GM18867 (cell line): ENCODE measurements around the gene TMTC2.

Experiments
- ATAC-seq: cut with Tn5 transposase; IDR thresholded peaks from one replicate; pipeline ENCODE4 v1.9.1; 2021; ENCODE audit warnings: mild to moderate bottlenecking, moderate library complexity; ENCODE audit not compliant: unreplicated experiment

Gene TMTC2

DNA sequence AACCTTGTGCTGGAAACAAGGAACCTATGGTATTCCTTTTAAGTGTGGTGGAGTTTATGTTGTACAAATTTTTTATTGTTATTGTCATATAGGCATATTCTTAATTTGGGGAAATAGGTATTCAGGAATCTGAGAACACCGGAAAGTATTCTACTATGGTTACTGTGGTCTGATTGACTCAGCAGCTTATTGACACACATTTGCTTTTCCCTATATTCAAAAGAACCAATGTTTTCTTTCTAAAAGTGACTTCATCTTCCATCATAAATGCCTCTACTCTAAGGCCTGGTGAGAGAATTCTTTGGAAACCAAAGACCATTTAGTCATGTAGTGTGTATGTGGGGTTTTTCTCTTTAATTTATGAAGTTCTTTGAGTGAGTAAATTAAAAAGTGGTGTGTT lies 474.8 kb downstream of the TMTC2 start:
- no peak for ATAC-seq

DNA sequence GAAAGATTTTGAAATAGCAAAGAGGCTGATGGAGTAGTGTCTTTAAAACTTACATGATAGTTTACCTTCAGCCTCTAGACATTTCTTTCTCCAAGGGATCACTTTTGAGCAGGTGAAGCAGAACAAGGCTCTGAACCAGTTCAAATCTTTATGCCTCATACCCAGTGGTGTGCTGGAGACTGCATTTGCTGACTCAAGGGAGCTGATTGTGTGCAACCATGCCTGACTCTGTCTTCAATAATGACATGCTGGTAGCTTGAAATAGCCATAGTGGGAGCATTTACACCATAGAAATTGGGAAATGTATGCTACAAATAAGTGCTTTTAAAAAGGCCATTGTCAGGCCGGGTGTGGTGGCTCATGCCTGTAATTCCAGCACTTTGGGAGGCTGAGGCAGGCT lies 482.0 kb downstream of the TMTC2 start:
- ATAC-seq: no peak

DNA sequence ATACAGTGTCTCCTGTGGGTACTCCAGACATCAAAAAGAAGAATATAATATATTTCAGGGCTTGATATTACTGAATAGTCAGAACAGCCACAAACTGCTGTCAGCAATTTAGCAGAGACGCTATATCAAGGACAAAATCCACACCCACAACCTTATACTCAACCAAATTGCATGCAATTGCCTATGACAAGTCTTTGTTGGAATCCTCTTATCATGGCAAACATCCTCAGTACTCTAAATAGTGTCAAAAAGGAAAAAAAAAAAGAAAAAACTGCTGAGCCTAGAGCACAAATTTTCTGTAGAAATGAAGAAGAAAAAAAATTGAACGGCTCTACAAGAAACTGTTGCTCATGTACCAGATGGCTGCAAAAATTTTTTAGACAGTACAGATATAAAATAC lies 485.7 kb downstream of the TMTC2 start:
- no peak for ATAC-seq

DNA sequence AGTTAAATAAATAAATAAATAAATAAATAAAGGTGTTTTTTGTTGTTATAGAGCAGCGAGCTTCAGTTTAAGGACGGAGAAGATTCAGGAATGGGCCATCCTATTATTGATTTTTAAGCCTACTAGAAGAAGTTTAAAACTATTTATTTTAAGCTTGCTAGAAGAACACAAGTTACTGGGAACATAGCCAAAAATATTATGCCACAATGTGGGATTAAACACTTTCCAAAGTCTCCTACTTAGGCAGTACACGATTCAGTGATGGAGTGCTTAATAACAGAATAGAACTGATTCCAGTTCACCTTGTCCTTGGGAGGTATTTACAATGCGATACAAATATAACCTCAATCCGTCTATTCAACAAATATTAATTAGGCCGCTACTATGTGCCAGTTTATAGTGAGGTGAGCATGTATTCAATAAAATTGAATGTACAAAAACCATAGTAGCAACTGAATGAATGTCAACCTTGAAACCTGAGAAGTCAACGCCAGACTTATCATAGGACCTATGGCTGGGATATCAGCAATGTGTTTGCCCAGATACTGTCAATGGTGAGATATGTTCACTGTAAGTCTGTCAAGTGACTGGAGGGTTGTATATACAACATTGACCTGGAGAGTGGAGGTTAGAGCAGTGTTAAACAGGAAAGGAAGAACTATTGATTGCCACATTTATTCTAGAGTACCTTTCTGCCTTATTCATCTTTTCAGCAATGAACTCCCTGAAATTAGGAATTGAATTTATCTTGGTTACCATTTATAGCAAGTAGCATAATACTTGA lies 486.4 kb downstream of the TMTC2 start:
- ATAC-seq: no peak

DNA sequence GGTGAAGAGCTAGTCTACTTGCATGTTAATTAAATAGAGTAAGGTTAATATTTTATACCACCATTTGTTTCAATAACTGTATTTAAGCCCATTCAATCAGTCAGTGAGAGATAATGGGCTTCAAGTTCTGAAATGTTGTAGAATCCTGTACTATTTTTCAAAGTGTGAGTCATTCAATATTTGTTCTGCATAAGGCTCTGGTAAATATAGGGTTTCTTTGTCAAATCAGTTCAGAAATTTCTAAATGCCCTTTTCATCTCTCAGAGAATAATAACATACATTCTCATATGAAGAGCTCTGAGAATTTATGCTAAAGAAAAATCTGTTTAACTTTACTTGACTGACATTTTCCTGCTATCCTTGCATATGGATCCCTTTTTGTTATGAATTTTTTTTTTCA lies 493.3 kb downstream of the TMTC2 start:
- no peak for ATAC-seq

DNA sequence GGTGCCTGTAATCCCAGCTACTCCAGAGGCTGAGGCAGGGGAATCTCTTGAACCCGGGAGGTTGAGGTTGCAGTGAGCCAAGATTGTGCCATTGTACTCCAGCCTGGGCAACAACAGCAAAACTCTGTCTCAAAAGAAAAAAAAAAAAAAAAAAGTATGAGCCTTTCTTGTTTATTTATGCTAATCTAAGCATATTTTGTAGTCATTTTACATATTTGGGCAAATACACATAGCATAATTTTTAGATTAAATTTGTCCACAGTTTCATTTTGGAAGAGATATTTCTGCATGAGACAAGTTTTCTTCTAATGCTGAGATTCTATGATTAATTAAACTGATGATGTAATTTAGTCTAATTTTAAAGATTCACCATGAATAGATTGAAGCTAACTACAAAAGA lies 494.4 kb downstream of the TMTC2 start:
- ATAC-seq: no peak

DNA sequence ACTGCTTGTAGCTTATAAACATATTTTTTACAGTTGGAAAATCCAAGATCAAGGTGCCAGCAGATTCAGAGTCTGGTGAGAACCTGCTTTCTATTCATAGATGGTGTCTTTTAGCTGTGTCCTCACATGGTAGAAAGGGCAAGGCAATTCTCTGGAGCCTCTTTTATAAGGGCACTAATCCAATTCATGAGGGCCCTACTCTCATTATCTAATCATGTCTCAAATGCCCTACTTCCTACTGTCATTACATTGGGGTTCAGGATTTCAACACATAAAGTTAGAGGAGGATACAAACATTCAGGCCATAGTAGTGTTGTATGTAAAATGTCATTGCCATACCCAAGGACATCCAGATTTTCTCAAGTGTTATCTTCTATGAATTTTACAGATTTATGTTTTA lies 496.4 kb downstream of the TMTC2 start:
- no peak for ATAC-seq
